GM19025 (cell line): ENCODE measurements around the gene ENPP6.

ENCODE experiments used
- ATAC-seq: cut with Tn5 transposase; IDR thresholded peaks from one replicate; pipeline ENCODE4 v1.9.1; 2021; ENCODE audit warnings: mild to moderate bottlenecking, low read depth, moderate library complexity; ENCODE audit not compliant: unreplicated experiment

The ENPP6 gene

GRCh38 chr4:184110452-184111224 lies 107.0 kb downstream of the ENPP6 start:
- ATAC-seq: no peak

GRCh38 chr4:184108006-184108501 lies 109.6 kb downstream of the ENPP6 start:
- no peak for ATAC-seq

DNA sequence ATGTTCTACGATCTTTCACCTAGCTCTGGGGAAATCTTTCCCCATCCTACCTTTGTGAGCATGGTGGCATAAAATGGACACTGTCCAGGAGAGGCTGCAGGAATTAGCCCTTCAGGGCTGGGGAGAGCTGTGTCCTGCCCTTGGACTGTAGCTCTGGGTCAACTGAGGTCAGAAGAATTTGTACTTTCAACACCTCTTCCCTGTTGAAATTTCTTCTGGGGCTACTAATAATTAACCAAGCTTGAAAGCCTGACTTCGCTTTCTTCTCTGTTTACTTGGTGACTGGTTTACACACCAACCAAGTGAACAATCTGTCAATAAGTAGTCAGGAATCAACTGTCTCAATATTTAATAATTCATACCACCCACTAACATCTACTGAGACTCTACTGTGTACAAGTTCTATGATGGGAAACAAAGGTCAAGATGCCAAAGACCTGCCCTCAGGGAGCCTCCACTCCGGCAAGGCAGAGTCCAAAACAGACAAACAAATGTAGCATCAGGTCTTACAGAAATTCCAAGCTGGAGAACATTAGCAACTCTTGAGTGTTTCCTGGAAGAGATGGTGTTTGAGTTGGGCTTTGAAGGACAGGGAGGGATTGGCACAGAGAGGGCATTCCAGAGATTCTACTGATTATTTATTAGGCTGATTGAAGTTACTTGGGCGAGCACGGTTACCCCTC lies 113.1 kb downstream of the ENPP6 start:
- ATAC-seq: no peak

DNA sequence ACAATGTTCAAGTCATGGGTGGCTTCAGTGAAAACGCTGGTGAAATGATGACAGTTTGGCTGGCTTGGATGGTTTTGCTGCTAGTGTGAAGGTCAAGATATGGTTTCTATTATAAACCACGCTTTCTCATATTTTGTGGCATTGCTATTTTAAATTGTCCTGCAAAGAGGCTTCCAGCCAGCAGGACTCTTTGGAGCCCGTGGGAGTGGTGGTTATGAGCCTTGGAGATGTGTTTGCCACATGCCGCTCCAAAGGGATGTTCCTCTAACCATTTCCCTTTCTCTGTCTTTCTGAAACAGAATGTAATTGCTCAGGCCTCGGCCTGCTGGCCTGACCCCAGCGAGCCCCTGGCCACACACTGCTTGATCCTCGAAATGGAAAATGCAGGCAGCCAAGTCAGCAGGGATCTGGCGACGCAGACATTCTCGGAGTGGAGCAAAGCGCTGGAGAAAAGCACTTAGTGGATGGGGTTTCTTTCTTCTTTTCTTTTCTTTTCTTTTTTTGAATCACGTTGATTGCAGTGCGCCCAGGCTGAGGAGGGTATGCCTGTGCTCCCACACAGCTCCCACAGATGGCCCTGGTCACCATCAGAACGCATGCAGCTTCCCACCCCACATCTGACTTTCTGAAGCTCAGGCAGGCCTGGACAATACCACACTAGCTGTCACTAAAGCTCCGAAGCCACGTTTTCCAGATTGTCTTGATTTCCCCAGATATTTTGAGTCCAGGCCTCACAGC lies 114.0 kb downstream of the ENPP6 start:
- ATAC-seq: no peak

GRCh38 chr4:184102927-184103326 lies 114.7 kb downstream of the ENPP6 start:
- ATAC-seq: no peak

DNA sequence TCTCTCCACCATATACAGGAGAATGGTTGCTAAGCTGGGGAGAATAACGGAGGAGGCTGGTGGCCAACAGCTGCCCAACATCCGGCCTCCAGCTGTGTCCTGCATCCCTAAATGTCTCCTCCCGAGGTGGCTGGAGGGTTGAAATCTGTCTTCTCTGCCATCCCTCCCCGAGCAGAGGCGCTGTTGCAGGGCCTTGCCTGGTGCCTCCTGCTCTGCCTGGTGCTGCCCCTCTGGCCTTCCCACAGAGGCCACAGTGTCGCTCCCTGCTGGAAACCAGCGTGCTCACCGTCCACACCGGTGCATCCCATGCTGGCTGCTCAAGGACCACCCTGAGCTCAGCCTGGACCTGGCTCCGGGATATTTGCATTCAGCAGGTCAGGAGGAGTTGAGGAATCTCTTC lies 115.2 kb downstream of the ENPP6 start:
- no peak for ATAC-seq

DNA sequence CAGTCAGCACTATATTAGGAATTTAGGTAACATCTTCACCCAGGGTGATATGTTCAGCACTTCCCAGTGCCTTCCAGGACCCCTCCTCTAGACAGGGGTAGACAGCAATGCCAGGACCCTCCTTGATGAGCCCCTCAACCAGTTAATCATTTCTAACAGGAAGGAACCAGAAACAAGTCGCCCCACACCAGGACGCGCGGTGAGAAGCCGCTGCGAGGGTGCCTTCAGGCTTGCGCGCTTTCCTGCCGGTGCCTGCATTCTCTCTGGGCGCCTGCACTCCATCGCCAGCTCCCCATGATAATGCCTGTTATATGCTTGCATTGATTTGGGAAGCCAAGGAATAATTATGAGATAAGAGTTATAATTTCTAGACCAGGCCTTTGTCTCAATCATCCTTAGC lies 116.0 kb downstream of the ENPP6 start:
- ATAC-seq: no peak

- ATAC-seq: peak; percentile 38
Measured at GRCh38 chr4:184100297-184100885, 117.3 kb downstream of the ENPP6 start.

GRCh38 chr4:184099535-184099966 lies 118.1 kb downstream of the ENPP6 start:
- no peak for ATAC-seq

- ATAC-seq: no peak
Measured at GRCh38 chr4:184099000-184099399, 118.7 kb downstream of the ENPP6 start.

DNA sequence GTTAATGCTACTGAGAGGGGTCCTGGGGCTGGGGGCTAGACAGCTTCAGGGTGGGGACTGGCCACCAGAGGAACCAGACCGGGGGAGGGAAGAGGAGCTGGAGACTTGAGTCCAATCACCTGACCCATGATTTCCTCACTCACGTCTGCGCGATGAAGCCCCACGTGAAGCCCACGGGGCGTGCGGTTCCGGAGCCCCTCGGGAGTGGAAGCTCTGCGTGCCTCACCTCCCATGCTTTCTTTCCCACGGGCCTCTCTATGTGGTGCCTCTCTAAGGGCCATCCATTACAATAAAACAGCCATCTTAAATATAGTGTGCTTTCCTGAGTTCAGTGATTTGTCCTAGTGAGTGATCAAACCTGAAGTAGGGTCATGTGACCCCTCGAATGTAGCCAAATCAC lies 119.9 kb downstream of the ENPP6 start:
- no peak for ATAC-seq

DNA sequence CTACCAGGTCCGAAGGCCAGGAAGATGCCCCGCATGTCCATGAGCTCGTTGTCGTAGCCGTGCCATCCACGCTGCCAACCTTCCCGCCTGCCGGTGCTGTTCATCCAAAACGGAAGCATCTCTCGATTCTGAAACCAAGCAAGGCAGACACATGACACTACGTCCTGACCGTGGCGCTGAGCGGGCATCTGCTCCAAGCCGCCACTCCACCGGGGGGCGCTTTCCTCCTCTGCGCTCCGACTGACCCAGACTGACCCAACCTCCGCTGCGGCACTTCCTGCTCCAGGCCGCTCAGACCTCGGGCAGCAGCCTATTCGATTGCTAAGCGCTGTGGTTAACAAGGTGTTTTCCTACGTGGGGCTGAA lies 120.5 kb downstream of the ENPP6 start:
- ATAC-seq: no peak

DNA sequence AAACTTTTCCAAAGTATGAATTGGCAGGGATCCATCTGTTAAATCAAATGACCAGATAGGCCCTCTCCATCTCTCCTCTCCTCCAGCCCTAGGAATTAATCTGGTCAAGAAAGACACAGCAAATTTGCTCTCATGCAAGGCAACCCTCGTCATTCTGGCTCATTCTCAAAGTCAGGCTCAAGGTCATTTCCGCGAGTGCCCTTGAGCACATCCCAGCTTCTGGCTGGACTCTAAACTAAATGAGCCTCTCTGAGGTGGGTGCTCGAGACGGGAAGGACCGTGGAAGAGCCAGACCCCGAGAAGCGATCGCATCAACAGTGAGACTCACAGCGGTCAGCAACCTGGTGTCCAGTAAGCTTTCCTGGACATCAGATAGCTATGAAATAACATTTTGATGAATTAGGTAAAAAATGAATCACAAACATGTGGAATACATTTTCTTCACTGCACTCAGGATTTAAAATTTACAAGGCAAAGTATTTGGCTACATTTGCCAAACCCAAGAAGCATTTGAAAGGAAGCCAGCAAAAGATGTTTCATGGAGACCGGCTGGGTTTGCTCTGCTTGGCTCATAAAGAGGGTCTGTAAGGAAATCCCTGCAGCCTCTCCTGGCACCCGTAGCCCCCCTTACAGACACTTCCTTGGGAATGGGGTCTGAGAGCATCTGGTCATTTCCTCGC lies 121.0 kb downstream of the ENPP6 start:
- ATAC-seq: no peak

DNA sequence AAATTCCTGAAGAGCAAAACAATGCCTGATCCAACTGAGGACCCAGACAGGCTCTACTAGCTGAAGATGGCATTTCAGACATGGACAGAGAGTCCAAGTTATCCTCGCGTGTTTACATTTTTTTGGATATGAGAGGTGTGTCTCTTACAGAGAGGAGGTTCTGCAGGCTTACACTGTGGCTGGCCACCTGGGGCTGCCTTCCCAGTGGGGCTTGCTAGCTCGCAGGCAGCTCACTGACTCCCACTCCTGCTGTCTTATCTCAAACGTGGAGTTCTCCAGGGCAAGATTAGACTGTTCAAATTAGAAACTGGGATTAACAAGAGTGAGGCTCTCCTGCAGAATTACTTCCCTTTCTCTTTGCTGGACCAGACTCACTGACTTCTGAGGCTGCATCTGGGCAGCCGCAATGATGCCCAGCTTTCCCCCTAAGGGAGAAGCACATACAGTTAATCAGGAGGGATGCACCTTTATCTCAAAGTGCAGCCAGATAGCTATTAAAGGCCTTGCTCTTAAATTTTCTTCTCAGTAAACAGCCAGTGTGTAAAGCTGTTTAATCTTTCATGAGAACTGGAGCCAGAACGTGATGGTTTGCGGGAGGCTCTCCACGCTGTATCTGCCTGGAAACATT lies 123.0 kb downstream of the ENPP6 start:
- no peak for ATAC-seq

DNA sequence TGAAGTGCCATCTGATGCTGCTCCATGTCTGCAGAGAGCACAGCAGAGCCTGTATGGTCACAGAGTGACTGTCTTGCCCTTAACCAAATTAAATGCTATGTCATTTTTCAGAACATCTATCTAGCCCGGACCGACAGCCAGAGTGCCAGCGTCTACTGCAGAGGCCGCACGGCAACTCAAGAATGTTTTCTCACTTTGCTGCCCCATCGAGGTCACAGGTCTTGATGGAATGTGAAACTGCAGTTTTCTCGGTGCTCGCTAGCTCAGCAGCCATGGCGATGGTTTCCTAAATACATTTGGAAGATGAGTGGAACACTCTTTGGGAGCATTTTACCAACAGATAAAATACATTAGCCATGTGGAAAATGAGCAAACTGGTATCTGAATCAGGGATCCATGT lies 125.7 kb downstream of the ENPP6 start:
- ATAC-seq: no peak

DNA sequence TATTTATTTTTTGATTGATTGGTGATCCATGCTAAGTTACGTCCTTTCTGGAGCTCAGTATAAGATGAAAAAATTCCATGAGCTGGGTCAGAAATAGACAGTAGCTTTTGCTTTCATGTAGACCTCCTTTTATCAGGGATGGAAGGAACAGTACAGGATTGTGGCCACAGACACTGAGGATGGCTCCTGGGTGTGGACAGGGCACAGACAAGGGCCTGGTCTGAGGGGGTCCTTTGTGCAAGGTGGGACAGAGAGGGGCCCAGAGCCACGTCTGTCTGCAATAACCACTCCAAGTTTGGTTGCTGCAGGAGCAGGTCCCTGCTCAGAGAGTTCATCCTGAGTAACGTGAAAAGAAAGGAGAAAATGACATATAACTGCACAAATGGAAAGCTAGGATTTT lies 127.1 kb downstream of the ENPP6 start:
- ATAC-seq: no peak

DNA sequence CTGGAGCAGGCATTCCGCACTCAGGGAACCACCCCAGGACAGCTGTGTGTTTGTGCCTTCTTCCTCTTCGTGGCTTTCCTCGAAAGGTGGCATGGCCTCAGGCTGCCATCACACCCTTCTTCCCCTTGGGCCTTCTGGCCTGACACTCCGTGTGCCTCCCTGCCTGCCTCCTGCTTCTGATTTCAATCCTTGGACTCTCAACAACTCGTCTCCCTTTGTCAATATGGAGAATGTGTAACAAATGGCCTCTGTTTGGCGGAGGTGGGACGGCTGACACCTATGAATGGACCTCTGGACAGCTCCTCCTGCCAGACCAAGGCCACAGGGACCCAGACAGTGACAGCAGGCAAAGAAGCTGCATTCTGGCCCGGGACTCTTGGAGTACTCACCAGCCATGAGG lies 137.0 kb downstream of the ENPP6 start:
- no peak for ATAC-seq

DNA sequence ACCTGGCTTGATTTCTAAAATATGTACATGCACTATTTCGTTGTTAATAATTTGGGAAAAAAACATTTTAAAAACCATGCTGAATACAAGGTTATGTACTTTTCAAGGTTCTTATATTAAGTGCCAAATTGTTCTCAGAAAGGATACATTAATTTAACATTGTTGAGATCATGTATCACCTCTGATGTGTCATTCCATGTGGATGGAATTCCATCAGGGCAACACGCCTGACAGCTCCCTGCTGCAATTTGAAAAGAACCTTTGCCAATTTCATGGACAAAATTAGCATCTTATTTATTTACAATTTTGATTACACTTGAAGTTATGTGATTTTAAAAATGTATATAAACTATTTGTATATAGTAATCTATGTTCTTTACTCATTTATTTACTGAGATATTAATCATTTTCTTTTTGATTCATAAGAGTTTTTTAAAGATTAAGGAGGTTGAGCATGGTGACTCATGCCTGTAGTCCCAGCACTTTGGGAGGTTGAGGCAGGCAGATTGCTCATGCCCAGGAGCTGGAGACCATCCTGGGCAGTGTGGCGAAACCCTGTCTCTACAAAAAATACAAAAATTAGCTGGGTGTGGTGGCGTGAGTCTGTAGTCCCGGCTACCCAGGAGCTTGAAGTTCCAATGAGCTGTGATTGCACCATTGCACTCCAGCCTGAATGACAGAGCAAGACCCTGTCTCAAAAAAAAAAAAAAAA lies 142.8 kb downstream of the ENPP6 start:
- ATAC-seq: no peak

DNA sequence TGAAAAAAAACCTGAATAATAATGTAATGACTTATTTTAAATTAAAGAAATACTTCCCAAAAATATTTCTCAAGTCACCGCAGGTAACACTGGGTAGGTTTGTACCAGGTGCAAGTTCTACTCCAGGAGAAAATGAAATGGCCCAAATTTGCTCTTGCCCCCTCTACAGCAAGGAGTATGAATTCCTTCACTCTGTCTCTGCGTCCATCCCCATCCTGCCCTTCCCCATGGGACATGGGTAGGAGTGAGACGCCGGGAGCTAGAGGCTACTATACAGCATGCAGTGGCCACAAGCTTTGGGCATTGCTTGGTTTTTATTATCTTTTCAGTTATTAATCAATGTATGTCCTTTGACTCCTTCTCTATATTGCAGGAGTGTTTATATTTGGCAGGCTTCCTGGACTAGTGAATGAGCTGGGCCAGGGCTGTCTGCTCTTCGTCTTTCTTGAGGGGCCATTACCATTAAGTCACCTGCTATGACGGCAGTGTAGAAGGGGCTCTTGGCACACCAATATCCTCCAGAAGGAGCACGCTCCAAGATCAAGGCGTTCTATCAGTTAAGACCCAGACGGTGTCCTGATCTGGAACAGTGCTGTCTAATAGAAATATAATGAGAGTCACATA lies 149.6 kb downstream of the ENPP6 start:
- ATAC-seq: no peak
